ENCODE data around the gene EXOSC2. TPM values are rescaled to one million over a fixed set of nuclear protein-coding genes. Genes with fewer than 3 reads are reported as not detected.

Gene EXOSC2
- total RNA-seq, 1 donor from 2014 or later = 75.5 TPM

- Histone ChIP-seq H3K4me3 (no peak overlapping the region), H3K79me2 (ENCODE audit: low read depth) (peaks cover 70% of the 10 kb centered on the region), H3K27me3 (no peaks in the 10 kb centered on the region), H3K4me1 (peaks cover 4% of the 10 kb centered on the region), H4K20me1 (ENCODE audit: low read depth) (peaks cover 6% of the 10 kb centered on the region), H3K4me2 (no peak overlapping the region), H3K36me3 (no peaks in the 10 kb centered on the region), H3K9ac (no peak overlapping the region), H3K27ac (no peak overlapping the region), H3F3A (ENCODE audit: low read depth) (no peaks in the 10 kb centered on the region), H2AFZ (replicated peaks) (no peak overlapping the region), H3K9me3 (ENCODE audit: low read depth) (no peaks in the 10 kb centered on the region)
- Mint-ChIP-seq H3K4me1 (peaks cover 3% of the 10 kb centered on the region), H3K4me3 (no peak overlapping the region), H3K27ac (no peak overlapping the region), H3K36me3 (peaks cover 8% of the 10 kb centered on the region), H3K9me3 (peaks cover 7% of the 10 kb centered on the region), H3K27me3 (ENCODE audit: insufficient read depth, low read depth) (no peaks in the 10 kb centered on the region)
- TF ChIP-seq EZH2phosphoT487 (IDR thresholded peaks at IDR 0.05) (no peak), EZH2 (IDR thresholded peaks at IDR 0.05) (no peak), CTCF (IDR thresholded peaks at IDR 0.05) (no peak)
- no peak for DNase-seq (ENCODE audit: low spot score)
Observed at GRCh38 chr9:130728721-130729120, 35.1 kb downstream of the EXOSC2 start.

GRCh38 chr9:130729145-130729544, 35.6 kb downstream of the EXOSC2 start:
- Histone ChIP-seq H4K20me1 (ENCODE audit: low read depth) (peaks cover 6% of the 10 kb centered on the region), H3F3A (ENCODE audit: low read depth) (no peaks in the 10 kb centered on the region), H3K27ac (no peak overlapping the region), H3K4me3 (no peak overlapping the region), H3K27me3 (no peaks in the 10 kb centered on the region), H3K79me2 (ENCODE audit: low read depth) (peaks cover 72% of the 10 kb centered on the region), H3K9me3 (ENCODE audit: low read depth) (no peaks in the 10 kb centered on the region), H3K9ac (no peak overlapping the region), H2AFZ (replicated peaks) (no peak overlapping the region), H3K36me3 (no peaks in the 10 kb centered on the region), H3K4me2 (no peak overlapping the region), H3K4me1 (peaks cover 4% of the 10 kb centered on the region)
- Mint-ChIP-seq H3K4me3 (no peak overlapping the region), H3K9me3 (peaks cover 7% of the 10 kb centered on the region), H3K27ac (no peak overlapping the region), H3K4me1 (peaks cover 3% of the 10 kb centered on the region), H3K27me3 (ENCODE audit: insufficient read depth, low read depth) (no peaks in the 10 kb centered on the region), H3K36me3 (peaks cover 8% of the 10 kb centered on the region)
- TF ChIP-seq CTCF (IDR thresholded peaks at IDR 0.05) = no peak
- no peak for TF ChIP-seq EZH2 (IDR thresholded peaks at IDR 0.05)
- TF ChIP-seq EZH2phosphoT487 (IDR thresholded peaks at IDR 0.05) = no peak
- DNase-seq (ENCODE audit: low spot score) = no peak

GRCh38 chr9:130731355-130731754, 37.8 kb downstream of the EXOSC2 start:
- H3K9me3 Mint-ChIP-seq = peaks cover 7% of the 10 kb centered on the region
- H3K79me2 ChIP-seq (ENCODE audit: low read depth) = peaks cover 72% of the 10 kb centered on the region

More at GRCh38 chr9:130731355-130731754, 37.8 kb downstream of the EXOSC2 start:
- no peak overlapping the region for H3K4me2 ChIP-seq
- peaks cover 8% of the 10 kb centered on the region for H3K36me3 Mint-ChIP-seq
- no peak overlapping the region for H3K4me3 ChIP-seq
- peaks cover 6% of the 10 kb centered on the region for H4K20me1 ChIP-seq (ENCODE audit: low read depth)
- no peak for DNase-seq (ENCODE audit: low spot score)
- no peaks in the 10 kb centered on the region for H3K9me3 ChIP-seq (ENCODE audit: low read depth)
- H3K4me1 Mint-ChIP-seq = peaks cover 3% of the 10 kb centered on the region
- no peaks in the 10 kb centered on the region for H3K27me3 ChIP-seq
- H3K36me3 ChIP-seq = no peaks in the 10 kb centered on the region
- no peak overlapping the region for H3K27ac ChIP-seq
- H3K4me3 Mint-ChIP-seq = no peak overlapping the region
- H3K27me3 Mint-ChIP-seq (ENCODE audit: insufficient read depth, low read depth) = no peaks in the 10 kb centered on the region
- peaks cover 4% of the 10 kb centered on the region for H3K4me1 ChIP-seq
- no peak overlapping the region for H3K9ac ChIP-seq
- no peak overlapping the region for H2AFZ ChIP-seq (replicated peaks)
- H3F3A ChIP-seq (ENCODE audit: low read depth) = no peaks in the 10 kb centered on the region
- H3K27ac Mint-ChIP-seq = no peak overlapping the region
- TF ChIP-seq EZH2 (IDR thresholded peaks at IDR 0.05) (no peak), EZH2phosphoT487 (IDR thresholded peaks at IDR 0.05) (no peak), CTCF (IDR thresholded peaks at IDR 0.05) (no peak)
